ENCODE data around the gene RAB11FIP2. TPM values are rescaled to one million over a fixed set of nuclear protein-coding genes. Genes with fewer than 3 reads are reported as not detected.

RAB11FIP2 gene
- polyA plus RNA-seq, 2 of the 4 experiments (the other 2 are of a cell fraction): 10.0 to 29.3 TPM

DNA sequence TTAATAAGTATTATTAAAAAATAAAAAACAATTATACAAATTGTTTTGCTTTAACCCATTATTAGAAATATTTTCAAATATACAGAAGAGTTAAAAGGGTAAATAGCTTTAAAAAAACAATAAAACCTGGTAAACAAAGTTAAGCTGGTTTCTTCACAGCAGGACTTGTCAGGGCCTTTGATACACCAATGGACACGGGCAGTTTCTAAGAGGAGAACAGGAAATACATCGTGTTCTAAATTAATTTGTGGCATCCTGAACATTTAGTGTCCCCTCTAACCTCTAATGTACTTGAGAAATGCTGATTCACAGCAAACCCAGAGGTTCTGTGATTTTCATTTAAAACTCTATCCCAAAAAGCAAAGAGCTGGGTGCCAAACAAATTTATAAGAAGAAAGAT is 80.8 kb downstream of the RAB11FIP2 start (continued):
- no peak for TF ChIP-seq TFCP2L1 (CRISPR knock-in tag; IDR thresholded peaks at IDR 0.05)
- TF ChIP-seq, protein P1, sequence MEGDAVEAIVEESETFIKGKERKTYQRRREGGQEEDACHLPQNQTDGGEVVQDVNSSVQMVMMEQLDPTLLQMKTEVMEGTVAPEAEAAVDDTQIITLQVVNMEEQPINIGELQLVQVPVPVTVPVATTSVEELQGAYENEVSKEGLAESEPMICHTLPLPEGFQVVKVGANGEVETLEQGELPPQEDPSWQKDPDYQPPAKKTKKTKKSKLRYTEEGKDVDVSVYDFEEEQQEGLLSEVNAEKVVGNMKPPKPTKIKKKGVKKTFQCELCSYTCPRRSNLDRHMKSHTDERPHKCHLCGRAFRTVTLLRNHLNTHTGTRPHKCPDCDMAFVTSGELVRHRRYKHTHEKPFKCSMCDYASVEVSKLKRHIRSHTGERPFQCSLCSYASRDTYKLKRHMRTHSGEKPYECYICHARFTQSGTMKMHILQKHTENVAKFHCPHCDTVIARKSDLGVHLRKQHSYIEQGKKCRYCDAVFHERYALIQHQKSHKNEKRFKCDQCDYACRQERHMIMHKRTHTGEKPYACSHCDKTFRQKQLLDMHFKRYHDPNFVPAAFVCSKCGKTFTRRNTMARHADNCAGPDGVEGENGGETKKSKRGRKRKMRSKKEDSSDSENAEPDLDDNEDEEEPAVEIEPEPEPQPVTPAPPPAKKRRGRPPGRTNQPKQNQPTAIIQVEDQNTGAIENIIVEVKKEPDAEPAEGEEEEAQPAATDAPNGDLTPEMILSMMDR (IDR thresholded peaks at IDR 0.05): no peak
- no peak for TF ChIP-seq NFE2L2 (conservative IDR thresholded peaks at IDR 0.05; ENCODE audit: low read length)
- no peak for TF ChIP-seq ZFP36 (IDR thresholded peaks at IDR 0.05; ENCODE audit: borderline replicate concordance, partially characterized antibody)
- TF ChIP-seq KDM5A (IDR thresholded peaks at IDR 0.05): no peak
- TF ChIP-seq PHF8 (IDR thresholded peaks at IDR 0.05; ENCODE audit: borderline replicate concordance, low read depth): no peak
- TF ChIP-seq EP300 (IDR thresholded peaks at IDR 0.05): no peak

DNA sequence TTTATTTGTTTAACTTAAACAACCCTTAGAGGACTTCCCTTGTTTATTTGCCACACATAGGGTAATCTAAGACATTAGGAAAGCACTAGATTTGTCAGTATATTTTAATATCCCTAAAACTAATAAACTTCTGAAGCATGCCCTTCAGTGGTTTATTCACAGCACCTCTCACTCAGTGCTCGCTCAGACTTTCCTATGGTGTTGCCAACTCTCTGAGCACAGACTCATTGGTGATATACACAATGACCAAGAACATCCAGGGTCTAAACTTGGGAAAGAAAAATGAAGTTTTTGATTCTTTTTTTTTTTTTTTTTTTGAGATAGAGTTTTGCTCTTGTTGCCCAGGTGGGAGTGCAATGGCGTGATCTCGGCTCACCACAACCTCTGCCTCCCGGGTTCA is 82.2 kb downstream of the RAB11FIP2 start:
- H3K4me3 ChIP-seq: no peak overlapping the region

DNA sequence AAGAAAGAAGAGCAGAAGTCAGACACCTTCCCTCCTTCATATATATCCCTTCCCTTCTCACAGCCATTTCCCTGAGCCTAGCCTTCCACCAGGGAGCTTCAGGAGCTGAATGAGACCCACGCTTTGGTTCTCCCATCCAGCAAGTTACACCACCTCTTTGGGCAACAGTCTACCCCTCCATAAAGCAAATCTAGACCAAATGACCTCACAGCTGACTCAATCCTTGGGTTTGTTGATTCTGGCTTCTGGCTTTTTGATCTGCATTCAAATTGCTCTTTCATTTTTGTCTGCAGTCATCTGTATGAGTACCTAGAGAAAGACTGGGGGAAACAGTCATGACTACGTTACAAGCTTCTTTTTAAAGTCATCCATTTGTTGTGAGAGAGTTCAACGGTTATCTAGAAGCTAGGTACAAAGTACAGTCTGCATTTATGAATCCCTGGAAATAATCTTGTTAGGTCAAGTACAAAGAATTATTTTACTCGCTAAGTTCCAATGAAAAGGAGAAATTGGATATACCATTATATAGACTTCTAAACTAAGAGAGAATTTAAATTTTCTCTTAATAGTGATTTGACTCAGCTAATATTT is 86.3 kb downstream of the RAB11FIP2 start:
- H3K4me3 ChIP-seq: no peak overlapping the region
- no peaks in the 10 kb centered on the region for H3K9me3 ChIP-seq
- no peak overlapping the region for H3K4me2 ChIP-seq
- TF ChIP-seq FOSL2 (IDR thresholded peaks at IDR 0.05) (no peak), FOSL2 (CRISPR knock-in tag; IDR thresholded peaks at IDR 0.05) (no peak)
- no peak overlapping the region for H3K27ac ChIP-seq
- 23% methylated on average over 4 of the region's 4 CpGs for WGBS (ENCODE audit: missing lambda C conversion rate)
- DNase-seq (ENCODE audit: low read depth in 1 of 2, low spot score in 1 of 2) (no peak), FAIRE-seq (no peak), ATAC-seq (no peak)
- no peaks in the 10 kb centered on the region for H3K4me1 ChIP-seq
- ChIA-PET CTCF (no interaction called here), POLR2A (no interaction called here)

More for the DNA sequence above, 82.2 kb downstream of the RAB11FIP2 start:
- TF ChIP-seq, protein P1 (IDR thresholded peaks at IDR 0.05): no peak
- TF ChIP-seq MAZ (IDR thresholded peaks at IDR 0.05; ENCODE audit: borderline replicate concordance, low read depth, low read length) (no peak), NPAS2 (CRISPR knock-in tag; IDR thresholded peaks at IDR 0.05; ENCODE audit: borderline replicate concordance) (no peak), FOSL2 (IDR thresholded peaks at IDR 0.05) (no peak), FOSL2 (CRISPR knock-in tag; IDR thresholded peaks at IDR 0.05) (no peak), RCOR1 (IDR thresholded peaks at IDR 0.05; ENCODE audit: low read depth, low read length) (no peak), EHF (CRISPR knock-in tag; IDR thresholded peaks at IDR 0.05) (no peak), RAD21 (conservative IDR thresholded peaks at IDR 0.05 in 1 of 2, IDR thresholded peaks at IDR 0.05 in 1 of 2) (no peak), POLR2A (IDR thresholded peaks at IDR 0.05; ENCODE audit: low read length) (no peak), CHD4 (IDR thresholded peaks at IDR 0.05; ENCODE audit: borderline replicate concordance) (no peak), RFX5 (IDR thresholded peaks at IDR 0.05) (no peak), SMC3 (IDR thresholded peaks at IDR 0.05) (no peak)
- ChIA-PET POLR2A (no interaction called here), CTCF (interaction anchor here (0.6 kb wide), 1 partner anchor 379 kb away, joined by 3 read pairs; no protein-coding TSS in a partner anchor)
- 38% methylated on average over 4 of the region's 4 CpGs for WGBS (ENCODE audit: missing lambda C conversion rate)
- ATAC-seq (no peak), FAIRE-seq (no peak), DNase-seq (ENCODE audit: low read depth in 1 of 2, low spot score in 1 of 2) (no peak)
- Histone ChIP-seq H3K4me2 (no peak overlapping the region), H3K4me1 (no peaks in the 10 kb centered on the region), H3K27ac (no peak overlapping the region), H3K9me3 (no peaks in the 10 kb centered on the region)

DNA sequence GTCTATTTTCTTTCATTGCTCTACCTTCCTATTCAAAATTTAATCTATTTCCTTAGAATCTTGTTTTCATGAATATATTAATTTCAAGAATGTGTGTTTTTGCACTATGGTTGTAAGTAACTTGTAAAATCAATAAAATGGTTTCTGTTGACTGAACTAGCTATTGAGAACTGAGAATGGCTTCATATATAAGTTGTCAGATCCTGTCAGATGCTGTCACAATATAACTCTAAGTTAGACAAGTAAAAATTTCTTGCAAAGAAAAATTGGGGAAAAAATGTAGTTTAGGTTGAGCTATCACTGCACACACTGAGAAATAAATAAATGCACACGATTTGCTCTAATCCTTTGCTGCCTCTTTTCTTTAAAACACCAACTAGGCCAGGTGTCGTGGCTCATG is 89.8 kb downstream of the RAB11FIP2 start:
- WGBS (ENCODE audit: missing lambda C conversion rate): 7% methylated on average over 2 of the region's 2 CpGs
- H3K9me3 ChIP-seq: no peaks in the 10 kb centered on the region
- TF ChIP-seq MAZ (IDR thresholded peaks at IDR 0.05; ENCODE audit: borderline replicate concordance, low read depth, low read length) (no peak), FOSL2 (IDR thresholded peaks at IDR 0.05) (no peak), FOSL2 (CRISPR knock-in tag; IDR thresholded peaks at IDR 0.05) (no peak), GATA3 (IDR thresholded peaks at IDR 0.05; ENCODE audit: borderline replicate concordance) (no peak), EHF (CRISPR knock-in tag; IDR thresholded peaks at IDR 0.05) (no peak), TP53 (CRISPR knock-in tag; IDR thresholded peaks at IDR 0.05) (no peak), TFCP2L1 (CRISPR knock-in tag; IDR thresholded peaks at IDR 0.05) (no peak)
- TF ChIP-seq, protein P2, sequence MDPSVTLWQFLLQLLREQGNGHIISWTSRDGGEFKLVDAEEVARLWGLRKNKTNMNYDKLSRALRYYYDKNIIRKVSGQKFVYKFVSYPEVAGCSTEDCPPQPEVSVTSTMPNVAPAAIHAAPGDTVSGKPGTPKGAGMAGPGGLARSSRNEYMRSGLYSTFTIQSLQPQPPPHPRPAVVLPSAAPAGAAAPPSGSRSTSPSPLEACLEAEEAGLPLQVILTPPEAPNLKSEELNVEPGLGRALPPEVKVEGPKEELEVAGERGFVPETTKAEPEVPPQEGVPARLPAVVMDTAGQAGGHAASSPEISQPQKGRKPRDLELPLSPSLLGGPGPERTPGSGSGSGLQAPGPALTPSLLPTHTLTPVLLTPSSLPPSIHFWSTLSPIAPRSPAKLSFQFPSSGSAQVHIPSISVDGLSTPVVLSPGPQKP (IDR thresholded peaks at IDR 0.05; ENCODE audit: low read depth, low read length): no peak
- TF ChIP-seq, protein P3, sequence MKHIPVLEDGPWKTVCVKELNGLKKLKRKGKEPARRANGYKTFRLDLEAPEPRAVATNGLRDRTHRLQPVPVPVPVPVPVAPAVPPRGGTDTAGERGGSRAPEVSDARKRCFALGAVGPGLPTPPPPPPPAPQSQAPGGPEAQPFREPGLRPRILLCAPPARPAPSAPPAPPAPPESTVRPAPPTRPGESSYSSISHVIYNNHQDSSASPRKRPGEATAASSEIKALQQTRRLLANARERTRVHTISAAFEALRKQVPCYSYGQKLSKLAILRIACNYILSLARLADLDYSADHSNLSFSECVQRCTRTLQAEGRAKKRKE (CRISPR knock-in tag; IDR thresholded peaks at IDR 0.05; ENCODE audit: low read depth): no peak
- TF ChIP-seq, protein P4, sequence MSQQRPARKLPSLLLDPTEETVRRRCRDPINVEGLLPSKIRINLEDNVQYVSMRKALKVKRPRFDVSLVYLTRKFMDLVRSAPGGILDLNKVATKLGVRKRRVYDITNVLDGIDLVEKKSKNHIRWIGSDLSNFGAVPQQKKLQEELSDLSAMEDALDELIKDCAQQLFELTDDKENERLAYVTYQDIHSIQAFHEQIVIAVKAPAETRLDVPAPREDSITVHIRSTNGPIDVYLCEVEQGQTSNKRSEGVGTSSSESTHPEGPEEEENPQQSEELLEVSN (IDR thresholded peaks at IDR 0.05; ENCODE audit: borderline replicate concordance, low read depth): no peak
- TF ChIP-seq, protein P5, sequence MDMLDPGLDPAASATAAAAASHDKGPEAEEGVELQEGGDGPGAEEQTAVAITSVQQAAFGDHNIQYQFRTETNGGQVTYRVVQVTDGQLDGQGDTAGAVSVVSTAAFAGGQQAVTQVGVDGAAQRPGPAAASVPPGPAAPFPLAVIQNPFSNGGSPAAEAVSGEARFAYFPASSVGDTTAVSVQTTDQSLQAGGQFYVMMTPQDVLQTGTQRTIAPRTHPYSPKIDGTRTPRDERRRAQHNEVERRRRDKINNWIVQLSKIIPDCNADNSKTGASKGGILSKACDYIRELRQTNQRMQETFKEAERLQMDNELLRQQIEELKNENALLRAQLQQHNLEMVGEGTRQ (IDR thresholded peaks at IDR 0.05): no peak
- ChIA-PET POLR2A (no interaction called here), CTCF (no interaction called here)
- H3K4me3 ChIP-seq: no peak overlapping the region
- H3K4me1 ChIP-seq: no peaks in the 10 kb centered on the region
- FAIRE-seq: no peak
- H3K27ac ChIP-seq: no peak overlapping the region
- no peak for DNase-seq (ENCODE audit: low read depth in 1 of 2, low spot score in 1 of 2)
- no peak for ATAC-seq
- no peak overlapping the region for H3K4me2 ChIP-seq

All from A549 (cell line).